Cardiac fibroblast (primary cell): Measurements from ENCODE around the gene SQSTM1.
"Not testable (repeated sequence)": the region's sequence is repeated elsewhere in the genome, so short reads cannot be mapped to it uniquely, and the experiment has no call there.

Experiments used
- DNase-seq, 2 donors: peaks; one replicate each; pipeline versions ENCODE4 v3.0.0 to v3.0.0-alpha.2; 2010; ENCODE audit warnings: low read depth in 2 of 2
- H3K4me3 ChIP-seq, 2 donors: replicated peaks in 1 of 2; 1 replicate in 1 of 2; 2 replicates in 1 of 2; pipeline ENCODE4 v1.5.1; 2011; ENCODE audit warnings: low read depth in 2 of 2, low read length in 2 of 2, mild to moderate bottlenecking in 2 of 2, moderate library complexity in 1 of 2
- CTCF ChIP-seq: IDR thresholded peaks from one replicate; pipeline ENCODE4 v1.5.1; 2011; ENCODE audit warnings: low read depth, mild to moderate bottlenecking, low read length, inconsistent platforms

The SQSTM1 gene

GRCh38 chr5:179833709-179834070 lies 13.0 kb downstream of the SQSTM1 start:
- TF ChIP-seq CTCF = no peak
- H3K4me3 ChIP-seq = no peak overlapping the region
- no peak for DNase-seq

DNA sequence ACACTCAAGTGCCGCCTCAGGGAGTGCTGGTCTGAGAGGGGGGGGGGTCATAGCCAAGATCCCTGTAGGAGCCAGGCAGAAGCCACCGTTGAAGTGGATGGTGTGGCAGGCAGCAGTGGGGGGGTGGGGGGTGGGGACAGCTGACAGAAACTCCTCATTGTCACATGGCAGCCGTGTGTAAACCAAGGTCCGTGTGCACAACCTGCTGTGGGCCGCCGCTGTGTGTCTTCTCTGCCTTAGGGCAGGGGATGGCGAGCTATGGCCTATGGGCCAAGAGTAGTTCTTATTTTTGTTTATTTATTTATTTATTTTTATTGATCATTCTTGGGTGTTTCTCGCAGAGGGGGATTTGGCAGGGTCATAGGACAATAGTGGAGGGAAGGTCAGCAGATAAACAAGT lies 13.4 kb downstream of the SQSTM1 start:
- no peak for DNase-seq
- H3K4me3 ChIP-seq = no peak overlapping the region
- TF ChIP-seq CTCF = no peak

DNA sequence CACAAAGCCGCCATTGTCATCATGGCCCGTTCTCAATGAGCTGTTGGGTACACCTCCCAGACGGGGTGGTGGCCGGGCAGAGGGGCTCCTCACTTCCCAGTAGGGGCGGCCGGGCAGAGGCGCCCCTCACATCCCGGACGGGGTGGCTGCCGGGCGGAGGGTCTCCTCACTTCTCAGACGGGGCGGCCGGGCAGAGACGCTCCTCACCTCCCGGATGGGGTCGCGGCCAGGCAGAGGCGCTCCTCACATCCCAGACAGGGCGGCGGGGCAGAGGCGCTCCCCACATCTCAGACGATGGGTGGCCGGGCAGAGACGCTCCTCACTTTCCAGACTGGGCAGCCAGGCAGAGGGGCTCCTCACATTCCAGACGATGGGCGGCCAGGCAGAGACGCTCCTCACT lies 14.2 kb downstream of the SQSTM1 start:
- DNase-seq, H3K4me3 ChIP-seq: not testable (repeated sequence)

DNA sequence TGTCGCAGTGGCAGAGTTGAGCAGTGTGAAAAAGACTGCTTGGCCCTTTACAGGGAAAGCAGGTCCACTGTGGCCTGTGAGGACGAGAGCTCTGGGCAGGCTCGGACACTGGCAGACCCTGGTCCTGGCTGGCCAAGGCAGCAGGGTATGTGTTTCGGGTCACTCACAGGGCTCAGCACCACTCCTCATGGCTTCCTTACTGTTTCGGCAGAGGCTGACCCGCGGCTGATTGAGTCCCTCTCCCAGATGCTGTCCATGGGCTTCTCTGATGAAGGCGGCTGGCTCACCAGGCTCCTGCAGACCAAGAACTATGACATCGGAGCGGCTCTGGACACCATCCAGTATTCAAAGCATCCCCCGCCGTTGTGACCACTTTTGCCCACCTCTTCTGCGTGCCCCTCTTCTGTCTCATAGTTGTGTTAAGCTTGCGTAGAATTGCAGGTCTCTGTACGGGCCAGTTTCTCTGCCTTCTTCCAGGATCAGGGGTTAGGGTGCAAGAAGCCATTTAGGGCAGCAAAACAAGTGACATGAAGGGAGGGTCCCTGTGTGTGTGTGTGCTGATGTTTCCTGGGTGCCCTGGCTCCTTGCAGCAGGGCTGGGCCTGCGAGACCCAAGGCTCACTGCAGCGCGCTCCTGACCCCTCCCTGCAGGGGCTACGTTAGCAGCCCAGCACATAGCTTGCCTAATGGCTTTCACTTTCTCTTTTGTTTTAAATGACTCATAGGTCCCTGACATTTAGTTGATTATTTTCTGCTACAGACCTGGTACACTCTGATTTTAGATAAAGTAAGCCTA lies 15.7 kb downstream of the SQSTM1 start:
- no peak for TF ChIP-seq CTCF
- peak; percentile 36 to 43 for DNase-seq
- no peak overlapping the region for H3K4me3 ChIP-seq

DNA sequence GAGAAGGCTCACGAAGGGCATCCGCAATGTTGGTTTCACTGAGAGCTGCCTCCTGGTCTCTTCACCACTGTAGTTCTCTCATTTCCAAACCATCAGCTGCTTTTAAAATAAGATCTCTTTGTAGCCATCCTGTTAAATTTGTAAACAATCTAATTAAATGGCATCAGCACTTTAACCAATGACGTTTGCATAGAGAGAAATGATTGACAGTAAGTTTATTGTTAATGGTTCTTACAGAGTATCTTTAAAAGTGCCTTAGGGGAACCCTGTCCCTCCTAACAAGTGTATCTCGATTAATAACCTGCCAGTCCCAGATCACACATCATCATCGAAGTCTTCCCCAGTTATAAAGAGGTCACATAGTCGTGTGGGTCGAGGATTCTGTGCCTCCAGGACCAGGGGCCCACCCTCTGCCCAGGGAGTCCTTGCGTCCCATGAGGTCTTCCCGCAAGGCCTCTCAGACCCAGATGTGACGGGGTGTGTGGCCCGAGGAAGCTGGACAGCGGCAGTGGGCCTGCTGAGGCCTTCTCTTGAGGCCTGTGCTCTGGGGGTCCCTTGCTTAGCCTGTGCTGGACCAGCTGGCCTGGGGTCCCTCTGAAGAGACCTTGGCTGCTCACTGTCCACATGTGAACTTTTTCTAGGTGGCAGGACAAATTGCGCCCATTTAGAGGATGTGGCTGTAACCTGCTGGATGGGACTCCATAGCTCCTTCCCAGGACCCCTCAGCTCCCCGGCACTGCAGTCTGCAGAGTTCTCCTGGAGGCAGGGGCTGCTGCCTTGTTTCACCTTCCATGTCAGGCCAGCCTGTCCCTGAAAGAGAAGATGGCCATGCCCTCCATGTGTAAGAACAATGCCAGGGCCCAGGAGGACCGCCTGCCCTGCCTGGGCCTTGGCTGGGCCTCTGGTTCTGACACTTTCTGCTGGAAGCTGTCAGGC lies 16.6 kb downstream of the SQSTM1 start:
- no peak overlapping the region for H3K4me3 ChIP-seq
- peak in 1 of 2 donors; percentile 35 for DNase-seq
- TF ChIP-seq CTCF = no peak

- peak; percentile 46 to 68 for DNase-seq
- TF ChIP-seq CTCF = no peak
- no peak overlapping the region for H3K4me3 ChIP-seq
Observed at GRCh38 chr5:179839328-179840256, 18.9 kb downstream of the SQSTM1 start.
